Common myeloid progenitor, CD34-positive (primary cell): Measurements from ENCODE around the gene CAND2.

Source experiments
- CTCF ChIA-PET: fragments of 350-600 bp; sonication (Branson Sonifier 250); formaldehyde crosslinking; loops from one replicate; lab custom pipeline; 2021; ENCODE audit warnings: antibody characterized with exemption; lab: Charles Lee
- POLR2A ChIA-PET: fragments of 350-600 bp; sonication (Branson Sonifier 250); formaldehyde crosslinking; loops from one replicate; lab custom pipeline; 2021; ENCODE audit warnings: antibody characterized with exemption; lab: Charles Lee
- DNase-seq, 3 donors: peaks; one replicate each; pipeline versions ENCODE4 v3.0.0 to v3.0.0-alpha.2; 2013
- H3K27ac ChIP-seq, 2 experiments: 1 replicate in 1 of 2; 2 replicates in 1 of 2; pipeline ENCODE4 v1.7.0; 2013; ENCODE audit warnings: inconsistent platforms in 2 of 2, low read length in 2 of 2, mild to moderate bottlenecking in 2 of 2, low read depth in 1 of 2, moderate library complexity in 1 of 2; ENCODE audit not compliant: severe bottlenecking in 2 of 2, insufficient read depth in 1 of 2, poor library complexity in 1 of 2
- H3K27me3 ChIP-seq, 5 experiments: replicated peaks in 2 of 5; 1 replicate in 3 of 5; 2 replicates in 2 of 5; pipeline versions ENCODE4 v1.6.1 to v1.7.0; 2013; ENCODE audit warnings: low read length in 4 of 5, mild to moderate bottlenecking in 2 of 5, moderate library complexity in 2 of 5, inconsistent platforms in 1 of 5; ENCODE audit not compliant: insufficient read depth in 5 of 5, control insufficient read depth in 4 of 5
- H3K36me3 ChIP-seq, 4 experiments: 1 replicate in 2 of 4; 2 replicates in 2 of 4; pipeline versions ENCODE4 v1.6.1 to v1.7.0; 2013; ENCODE audit warnings: low read length in 3 of 4, control low read depth in 1 of 4, mild to moderate bottlenecking in 1 of 4; ENCODE audit not compliant: control insufficient read depth in 4 of 4, insufficient read depth in 4 of 4
- H3K4me1 ChIP-seq, 4 experiments: 1 replicate in 3 of 4; 2 replicates in 1 of 4; pipeline versions ENCODE4 v1.6.1 to v1.7.1; 2013; ENCODE audit warnings: low read length in 3 of 4, mild to moderate bottlenecking in 3 of 4, control low read depth in 1 of 4, inconsistent platforms in 1 of 4, moderate library complexity in 1 of 4; ENCODE audit not compliant: control insufficient read depth in 4 of 4, insufficient read depth in 4 of 4; ENCODE audit errors: control extremely low read depth in 1 of 4
- H3K4me3 ChIP-seq, 7 experiments: 1 replicate in 4 of 7; 2 replicates in 3 of 7; pipeline versions ENCODE4 v1.5.1 to v1.7.0; 2013; ENCODE audit warnings: mild to moderate bottlenecking in 7 of 7, low read length in 6 of 7, moderate library complexity in 6 of 7, inconsistent platforms in 2 of 7, low read depth in 2 of 7, control low read depth in 1 of 7; ENCODE audit not compliant: insufficient read depth in 4 of 7, control insufficient read depth in 1 of 7; ENCODE audit errors: extremely low read depth in 1 of 7
- H3K9me3 ChIP-seq, 5 experiments: 1 replicate in 4 of 5; 2 replicates in 1 of 5; pipeline versions ENCODE4 v1.6.1 to v1.7.1; 2013; ENCODE audit warnings: low read length in 4 of 5, mild to moderate bottlenecking in 2 of 5, inconsistent platforms in 1 of 5, low read depth in 1 of 5, moderate library complexity in 1 of 5; ENCODE audit not compliant: control insufficient read depth in 4 of 5, insufficient read depth in 2 of 5; ENCODE audit errors: control extremely low read depth in 1 of 5
- WGBS: methylation state at CpG from one replicate; pipeline ENCODE4 v1.1.5; 2013; ENCODE audit not compliant: insufficient coverage; 5-methylcytosine and 5-hydroxymethylcytosine counted together

Gene CAND2

GRCh38 chr3:12768579-12769527 is 27.6 kb upstream of the CAND2 start:
- DNase-seq = no peak
- Histone ChIP-seq H3K27ac (no peak overlapping the region), H3K27me3 (no peaks in the 10 kb centered on the region), H3K9me3 (peaks cover 0 to 3% (median 0%) of the 10 kb centered on the region in 5 experiments), H3K36me3 (no peaks in the 10 kb centered on the region), H3K4me1 (peaks cover 0 to 5% (median 5%) of the 10 kb centered on the region in 4 experiments), H3K4me3 (no peak overlapping the region)
- 95% methylated on average over 32 of the region's 54 CpGs for WGBS
- CTCF ChIA-PET = interaction anchor here (1.6 kb wide), 1 partner anchor 9 kb away, joined by 5 read pairs; the partner anchor contains the start of gene TMEM40
- POLR2A ChIA-PET = no interaction called here

- no peaks in the 10 kb centered on the region for H3K27me3 ChIP-seq
- ChIA-PET POLR2A (no interaction called here), CTCF (interaction anchor here (1.3 kb wide), 1 partner anchor 9 kb away, joined by 5 read pairs; no protein-coding TSS in a partner anchor)
- WGBS = 67% methylated on average over 1 of the region's 2 CpGs
- H3K36me3 ChIP-seq = no peaks in the 10 kb centered on the region
- H3K27ac ChIP-seq = no peak overlapping the region
- DNase-seq = no peak
- no peak overlapping the region for H3K4me3 ChIP-seq
- H3K9me3 ChIP-seq = peaks cover 0 to 8% (median 0%) of the 10 kb centered on the region in 5 experiments
- H3K4me1 ChIP-seq = peaks cover 0 to 5% (median 5%) of the 10 kb centered on the region in 4 experiments
Observed at GRCh38 chr3:12769761-12770160, 26.7 kb upstream of the CAND2 start.

DNA sequence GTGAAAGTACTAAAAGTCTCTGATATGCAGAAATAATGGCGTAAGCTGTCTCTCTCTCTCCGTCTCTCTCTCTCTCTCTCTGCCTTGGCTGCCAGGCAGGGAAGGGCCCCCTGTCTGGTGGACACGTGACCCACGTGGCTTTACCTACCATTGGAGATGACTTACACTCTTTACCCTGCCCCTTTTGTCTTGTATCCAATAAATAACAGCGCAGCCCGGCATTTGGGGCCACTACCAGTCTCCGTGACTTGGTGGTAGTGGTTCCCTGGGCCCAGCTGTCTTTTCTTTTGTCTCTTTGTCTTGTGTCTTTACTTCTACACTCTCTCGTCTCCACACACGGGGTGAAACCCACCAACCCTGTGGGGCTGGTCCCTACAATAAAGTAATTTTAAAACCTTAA is 25.2 kb upstream of the CAND2 start:
- CTCF ChIA-PET = no interaction called here
- Histone ChIP-seq H3K4me1 (peaks cover 0 to 5% (median 5%) of the 10 kb centered on the region in 4 experiments), H3K9me3 (peaks cover 0 to 9% (median 0%) of the 10 kb centered on the region in 5 experiments), H3K36me3 (no peaks in the 10 kb centered on the region), H3K4me3 (no peak overlapping the region), H3K27ac (no peak overlapping the region), H3K27me3 (no peaks in the 10 kb centered on the region)
- DNase-seq = no peak
- WGBS = 100% methylated on average over 7 of the region's 9 CpGs
- POLR2A ChIA-PET = no interaction called here

DNA sequence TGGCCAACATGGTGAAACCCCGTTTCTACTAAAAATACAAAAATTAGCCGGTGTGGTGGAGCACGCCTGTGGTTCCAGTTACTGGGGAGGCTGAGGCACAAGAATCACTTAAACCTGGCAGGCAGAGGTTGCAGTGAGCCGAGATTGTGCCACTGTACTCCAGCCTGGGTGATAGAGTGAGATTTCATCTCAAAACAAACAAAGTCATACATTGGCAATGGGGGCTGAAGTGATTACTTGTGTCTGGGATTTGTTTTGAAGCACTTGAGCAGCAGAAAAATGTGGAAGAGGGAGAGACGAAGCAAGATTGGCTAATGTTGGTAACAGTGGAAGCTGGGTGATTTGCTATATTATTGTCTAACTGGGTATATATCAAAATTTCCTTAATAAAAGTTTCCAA is 24.0 kb upstream of the CAND2 start:
- 100% methylated on average over 2 of the region's 5 CpGs for WGBS

GRCh38 chr3:12773030-12773709 is 23.3 kb upstream of the CAND2 start:
- POLR2A ChIA-PET = no interaction called here

More for the DNA sequence above, 24.0 kb upstream of the CAND2 start:
- no peak for DNase-seq
- peaks cover 0 to 5% (median 5%) of the 10 kb centered on the region in 4 experiments for H3K4me1 ChIP-seq
- no peaks in the 10 kb centered on the region for H3K27me3 ChIP-seq
- no peak overlapping the region for H3K4me3 ChIP-seq
- H3K9me3 ChIP-seq = peaks cover 0 to 9% (median 0%) of the 10 kb centered on the region in 5 experiments
- ChIA-PET POLR2A (no interaction called here), CTCF (interaction anchor here (1.1 kb wide), 1 partner anchor 9 kb away, joined by 3 read pairs; no protein-coding TSS in a partner anchor)
- H3K36me3 ChIP-seq = no peaks in the 10 kb centered on the region
- no peak overlapping the region for H3K27ac ChIP-seq

DNA sequence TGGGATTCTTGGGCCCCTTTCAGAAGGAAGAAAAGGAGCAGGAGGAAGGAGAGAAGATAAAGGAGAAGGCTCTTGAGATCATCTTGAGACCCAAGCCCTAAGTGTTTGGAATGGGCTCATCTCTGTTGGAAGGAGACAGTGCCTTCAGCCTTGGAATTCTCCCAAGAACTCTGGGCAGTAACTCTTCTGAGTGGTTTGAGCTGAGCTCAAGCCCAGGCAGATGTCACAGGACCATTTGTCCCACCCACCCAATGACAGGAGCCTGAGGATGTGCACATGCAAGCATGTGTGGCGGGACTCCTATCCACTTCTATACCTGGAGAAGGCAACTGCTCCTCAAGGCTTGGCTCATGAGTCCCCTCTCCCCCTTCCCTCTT is 22.8 kb upstream of the CAND2 start:
- no CpG with 5 or more reads among the region's 1 CpG for WGBS
- Histone ChIP-seq H3K27me3 (no peaks in the 10 kb centered on the region), H3K36me3 (no peaks in the 10 kb centered on the region), H3K4me1 (peaks cover 0 to 5% (median 5%) of the 10 kb centered on the region in 4 experiments), H3K27ac (no peak overlapping the region), H3K4me3 (no peak overlapping the region), H3K9me3 (peaks cover 0 to 9% (median 0%) of the 10 kb centered on the region in 5 experiments)
- DNase-seq = no peak
- POLR2A ChIA-PET = no interaction called here
- CTCF ChIA-PET = interaction anchor here (3.8 kb wide), 1 partner anchor 14 kb away, joined by 15 read pairs; no protein-coding TSS in a partner anchor

More at GRCh38 chr3:12773030-12773709, 23.3 kb upstream of the CAND2 start:
- no peaks in the 10 kb centered on the region for H3K36me3 ChIP-seq
- 56% methylated on average over 2 of the region's 2 CpGs for WGBS
- CTCF ChIA-PET = no interaction called here
- H3K4me3 ChIP-seq = no peak overlapping the region
- H3K9me3 ChIP-seq = peaks cover 0 to 9% (median 0%) of the 10 kb centered on the region in 5 experiments
- H3K27me3 ChIP-seq = no peaks in the 10 kb centered on the region
- DNase-seq = peak in 2 of 3 donors; percentile 37 to 53
- H3K27ac ChIP-seq = no peak overlapping the region
- H3K4me1 ChIP-seq = peaks cover 0 to 5% (median 5%) of the 10 kb centered on the region in 4 experiments
